ENCODE data around the gene RAC2. TPM values are rescaled to one million over a fixed set of nuclear protein-coding genes. Genes with fewer than 3 reads are reported as not detected.
"Not testable (repeated sequence)": the region's sequence is repeated elsewhere in the genome, so short reads cannot be mapped to it uniquely, and the experiment has no call there.

RAC2 gene
- total and polyA plus RNA-seq, 2 of the 8 experiments (the other 6 are each of a cell fraction or from before 2014, with no cell fraction given) = 2.3 to 4.3 TPM

DNA sequence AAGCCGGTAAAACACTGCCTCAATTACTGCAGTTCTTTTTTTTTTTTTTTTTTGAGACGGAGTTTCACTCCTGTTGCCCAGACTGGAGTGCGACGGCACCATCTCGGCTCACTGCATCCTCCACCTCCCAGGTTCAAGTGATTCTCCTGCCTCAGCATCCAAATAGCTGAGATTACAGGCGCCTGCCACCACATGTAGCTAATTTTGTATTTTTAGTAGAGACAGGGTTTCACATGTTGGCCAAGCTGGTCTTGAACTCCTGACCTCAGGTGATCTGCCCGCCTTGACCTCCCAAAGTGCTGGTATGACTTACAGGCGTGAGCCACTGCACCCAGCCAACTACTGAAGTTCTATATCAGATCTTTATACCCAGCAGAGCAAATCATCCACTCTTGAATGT, 7.8 kb upstream of the RAC2 start:
- CTCF ChIA-PET (ENCODE audit: partially characterized antibody) = interaction anchor here (0.6 to 5.9 kb wide), 4 partner anchors 8 to 122 kb away, joined by 3 to 43 read pairs (median 4); no protein-coding TSS in a partner anchor
- not testable (repeated sequence) for H3K4ac ChIP-seq (replicated peaks; ENCODE audit: insufficient read length, low read depth, low read length)

More for the DNA sequence above, 7.8 kb upstream of the RAC2 start:
- not testable (repeated sequence) for H3K9ac ChIP-seq (replicated peaks in 1 of 4; ENCODE audit: extremely low read depth in 1 of 4, low read depth in 3 of 4, low read length in 3 of 4); H3K36me3 ChIP-seq (ENCODE audit: control insufficient read depth in 2 of 4, insufficient read depth in 4 of 4, low read length in 3 of 4); H4K5ac ChIP-seq (ENCODE audit: insufficient read length, low read depth, low read length); H2BK5ac ChIP-seq (ENCODE audit: low read depth, low read length); H2BK12ac ChIP-seq (ENCODE audit: low read depth, low read length); H3K56ac ChIP-seq (replicated peaks; ENCODE audit: insufficient read length, low read depth, low read length); H3K4me1 ChIP-seq (replicated peaks in 1 of 4; ENCODE audit: control insufficient read depth in 3 of 4, insufficient read depth in 4 of 4, low read length in 3 of 4); H2BK15ac ChIP-seq (ENCODE audit: low read length); FAIRE-seq; H3K23me2 ChIP-seq (ENCODE audit: low read depth, low read length); H3K79me1 ChIP-seq (ENCODE audit: low read depth, low read length); H2AFZ ChIP-seq (ENCODE audit: low read length); H2BK20ac ChIP-seq (ENCODE audit: low read length); H3K4me2 ChIP-seq (ENCODE audit: insufficient read depth in 1 of 2, low read depth in 2 of 2, low read length in 2 of 2); H4K20me1 ChIP-seq (replicated peaks in 1 of 2; ENCODE audit: control insufficient read depth in 1 of 2, insufficient read depth in 2 of 2, low read length in 2 of 2); H3K27me3 ChIP-seq (replicated peaks in 1 of 4; ENCODE audit: control insufficient read depth in 3 of 4, extremely low read depth in 1 of 4, insufficient read depth in 3 of 4, low read length in 3 of 4); H3K23ac ChIP-seq (ENCODE audit: insufficient read length); H4K8ac ChIP-seq (ENCODE audit: extremely low read depth, insufficient read depth, low read length); DNase-seq (ENCODE audit: low read depth in 1 of 2, low spot score in 2 of 2); H3K79me2 ChIP-seq (ENCODE audit: control insufficient read depth in 1 of 2, insufficient read depth in 2 of 2, low read length in 2 of 2); H3K27ac ChIP-seq (ENCODE audit: low read depth, low read length); H2AK5ac ChIP-seq (ENCODE audit: low read depth, low read length); H3K9me3 ChIP-seq (ENCODE audit: insufficient read depth in 2 of 2, low read depth in 1 of 2, low read length in 1 of 2); H3K14ac ChIP-seq (ENCODE audit: insufficient read length); H2BK120ac ChIP-seq (replicated peaks; ENCODE audit: low read depth, low read length); H3K4me3 ChIP-seq (ENCODE audit: extremely low read depth in 1 of 4, insufficient read depth in 2 of 4, low read depth in 3 of 4, low read length in 4 of 4); H4K91ac ChIP-seq (replicated peaks; ENCODE audit: insufficient read length, low read length); H3K18ac ChIP-seq (ENCODE audit: extremely low read depth, low read length)
- POLR2A ChIA-PET (ENCODE audit: partially characterized antibody) = interaction anchor here (1.2 kb wide), 1 partner anchor 9 kb away, joined by 3 read pairs; no protein-coding TSS in a partner anchor
- 85% methylated on average over 5 of the region's 8 CpGs; no CpG with 5 or more reads in 1 of the 2 experiments for WGBS, 2 experiments (ENCODE audit: extremely low coverage in 1 of 2, insufficient coverage in 1 of 2, insufficient read length in 1 of 2, insufficient replicate concordance in 2 of 2, low coverage in 1 of 2, low lambda C conversion rate in 2 of 2, missing lambda C conversion rate in 1 of 2)
